Neural progenitor cell (in vitro differentiated cells): Measurements from ENCODE around the gene ENOSF1.

ENCODE experiments used
- EZH2 ChIP-seq: fragments of 200-600 bp; sonication (generic); IDR thresholded peaks from 2 replicates; pipeline ENCODE4 v1.6.1; 2017; ENCODE audit warnings: antibody characterized with exemption, mild to moderate bottlenecking, moderate library complexity
- TF ChIP-seq, protein P1 (sequence below): fragments of 200-600 bp; sonication (generic); IDR thresholded peaks from 2 replicates; pipeline ENCODE4 v1.5.1; 2017; ENCODE audit warnings: antibody characterized with exemption, mild to moderate bottlenecking

DNA sequence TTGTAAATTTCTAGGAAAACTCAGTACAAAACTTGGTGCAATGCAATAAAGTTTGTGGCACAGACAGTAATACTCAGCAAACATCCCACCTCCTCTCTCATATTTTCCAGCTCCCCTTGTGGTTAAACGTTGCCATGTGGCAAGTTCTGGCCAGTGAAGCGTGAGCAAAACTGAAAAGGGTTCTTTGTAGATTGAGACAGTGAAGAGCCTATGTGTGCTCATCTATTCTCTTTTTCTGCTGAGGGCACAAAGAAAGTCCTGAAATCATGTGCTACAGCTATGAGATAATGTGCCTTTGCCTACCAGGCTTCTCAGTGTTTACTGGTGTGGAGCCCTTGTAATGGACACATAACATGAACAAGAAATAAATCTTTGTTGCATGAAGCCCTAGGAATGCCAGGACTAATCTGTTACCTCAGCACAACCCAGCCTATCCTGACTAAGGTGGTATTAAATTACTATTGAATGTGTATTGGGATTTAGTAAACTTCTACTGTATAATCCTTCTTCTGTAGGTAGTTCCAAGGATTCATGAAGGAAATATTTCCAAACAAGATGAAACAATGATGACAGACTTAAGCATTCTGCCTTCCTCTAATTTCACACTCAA, 67.9 kb downstream of the ENOSF1 start:
- TF ChIP-seq, protein P1, sequence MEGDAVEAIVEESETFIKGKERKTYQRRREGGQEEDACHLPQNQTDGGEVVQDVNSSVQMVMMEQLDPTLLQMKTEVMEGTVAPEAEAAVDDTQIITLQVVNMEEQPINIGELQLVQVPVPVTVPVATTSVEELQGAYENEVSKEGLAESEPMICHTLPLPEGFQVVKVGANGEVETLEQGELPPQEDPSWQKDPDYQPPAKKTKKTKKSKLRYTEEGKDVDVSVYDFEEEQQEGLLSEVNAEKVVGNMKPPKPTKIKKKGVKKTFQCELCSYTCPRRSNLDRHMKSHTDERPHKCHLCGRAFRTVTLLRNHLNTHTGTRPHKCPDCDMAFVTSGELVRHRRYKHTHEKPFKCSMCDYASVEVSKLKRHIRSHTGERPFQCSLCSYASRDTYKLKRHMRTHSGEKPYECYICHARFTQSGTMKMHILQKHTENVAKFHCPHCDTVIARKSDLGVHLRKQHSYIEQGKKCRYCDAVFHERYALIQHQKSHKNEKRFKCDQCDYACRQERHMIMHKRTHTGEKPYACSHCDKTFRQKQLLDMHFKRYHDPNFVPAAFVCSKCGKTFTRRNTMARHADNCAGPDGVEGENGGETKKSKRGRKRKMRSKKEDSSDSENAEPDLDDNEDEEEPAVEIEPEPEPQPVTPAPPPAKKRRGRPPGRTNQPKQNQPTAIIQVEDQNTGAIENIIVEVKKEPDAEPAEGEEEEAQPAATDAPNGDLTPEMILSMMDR: no peak
- TF ChIP-seq EZH2: no peak
